ENCODE data around the gene RFWD3.
A peak's percentile ranks its signal among the peaks of the same experiment; 100 is the strongest.
"Not testable (repeated sequence)": the region's sequence is repeated elsewhere in the genome, so short reads cannot be mapped to it uniquely, and the experiment has no call there.

Gene RFWD3, protein sequence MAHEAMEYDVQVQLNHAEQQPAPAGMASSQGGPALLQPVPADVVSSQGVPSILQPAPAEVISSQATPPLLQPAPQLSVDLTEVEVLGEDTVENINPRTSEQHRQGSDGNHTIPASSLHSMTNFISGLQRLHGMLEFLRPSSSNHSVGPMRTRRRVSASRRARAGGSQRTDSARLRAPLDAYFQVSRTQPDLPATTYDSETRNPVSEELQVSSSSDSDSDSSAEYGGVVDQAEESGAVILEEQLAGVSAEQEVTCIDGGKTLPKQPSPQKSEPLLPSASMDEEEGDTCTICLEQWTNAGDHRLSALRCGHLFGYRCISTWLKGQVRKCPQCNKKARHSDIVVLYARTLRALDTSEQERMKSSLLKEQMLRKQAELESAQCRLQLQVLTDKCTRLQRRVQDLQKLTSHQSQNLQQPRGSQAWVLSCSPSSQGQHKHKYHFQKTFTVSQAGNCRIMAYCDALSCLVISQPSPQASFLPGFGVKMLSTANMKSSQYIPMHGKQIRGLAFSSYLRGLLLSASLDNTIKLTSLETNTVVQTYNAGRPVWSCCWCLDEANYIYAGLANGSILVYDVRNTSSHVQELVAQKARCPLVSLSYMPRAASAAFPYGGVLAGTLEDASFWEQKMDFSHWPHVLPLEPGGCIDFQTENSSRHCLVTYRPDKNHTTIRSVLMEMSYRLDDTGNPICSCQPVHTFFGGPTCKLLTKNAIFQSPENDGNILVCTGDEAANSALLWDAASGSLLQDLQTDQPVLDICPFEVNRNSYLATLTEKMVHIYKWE

DNA sequence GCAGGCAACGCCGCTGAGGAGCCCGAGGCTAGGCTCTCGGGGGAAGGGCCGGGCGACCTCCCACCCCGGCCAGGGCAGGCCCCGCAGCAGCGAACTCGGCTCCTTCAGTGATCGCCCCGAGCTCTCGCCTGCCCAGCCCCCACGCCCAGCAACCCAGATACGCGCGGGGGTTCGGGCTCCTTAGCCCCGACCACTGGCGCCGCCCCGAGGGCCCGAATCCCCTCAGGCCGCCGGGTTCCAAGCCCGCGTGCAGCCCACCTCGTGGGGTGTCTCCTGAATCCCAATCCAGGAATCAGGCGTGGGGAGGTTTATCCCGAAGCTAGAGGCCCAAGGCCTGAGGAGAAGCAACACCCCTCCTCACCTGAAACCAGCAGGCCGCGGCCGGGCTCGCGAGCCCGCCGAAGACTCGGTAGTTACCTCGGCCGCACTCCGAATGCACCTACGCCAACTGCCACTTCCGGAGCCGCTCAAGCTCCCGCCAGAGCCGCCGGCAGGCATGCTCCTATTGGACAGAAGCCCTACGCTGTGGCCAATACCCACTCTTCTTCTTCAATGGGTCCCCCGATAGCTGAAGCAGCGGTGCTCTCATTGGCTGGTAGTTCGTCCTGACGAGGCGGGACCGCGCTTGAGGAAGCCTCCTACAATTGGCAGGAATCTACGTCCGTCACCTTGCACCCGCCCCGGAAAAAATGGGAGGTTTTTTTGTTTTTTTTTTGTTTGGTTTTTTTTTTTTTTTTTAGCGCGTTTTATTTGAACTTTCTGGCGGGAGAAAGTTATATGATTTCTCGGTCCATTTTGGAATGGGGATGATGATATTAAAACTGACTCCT lies at the start of gene RFWD3:
Gene RFWD3, minus strand, starts transcription at position 453 of the 830 bp plus-strand sequence. CDS start 5,428 bp downstream, outside the sequence.
- DNase-seq: peak; percentile 89

DNA sequence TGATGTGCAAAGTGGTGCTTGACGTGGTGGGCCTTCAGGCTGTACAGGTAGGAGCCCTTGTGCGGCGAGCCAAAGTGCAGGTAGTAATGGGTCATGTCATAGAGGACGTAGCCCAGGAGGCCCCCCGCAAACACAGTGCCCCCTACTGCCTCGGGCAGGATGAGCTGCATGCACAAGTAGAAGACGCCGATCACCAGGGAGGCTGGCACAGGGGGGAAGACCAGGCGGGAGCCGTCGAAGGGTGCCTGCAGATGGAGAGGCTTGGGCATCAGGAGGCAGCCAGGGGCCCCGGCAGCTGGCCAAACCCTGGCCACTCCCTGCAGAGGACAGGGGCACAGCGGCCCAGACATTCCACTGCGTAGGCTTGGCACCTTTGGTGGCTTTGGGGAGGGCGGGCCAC lies 49.7 kb upstream of the RFWD3 start:
- no peak for DNase-seq

DNA sequence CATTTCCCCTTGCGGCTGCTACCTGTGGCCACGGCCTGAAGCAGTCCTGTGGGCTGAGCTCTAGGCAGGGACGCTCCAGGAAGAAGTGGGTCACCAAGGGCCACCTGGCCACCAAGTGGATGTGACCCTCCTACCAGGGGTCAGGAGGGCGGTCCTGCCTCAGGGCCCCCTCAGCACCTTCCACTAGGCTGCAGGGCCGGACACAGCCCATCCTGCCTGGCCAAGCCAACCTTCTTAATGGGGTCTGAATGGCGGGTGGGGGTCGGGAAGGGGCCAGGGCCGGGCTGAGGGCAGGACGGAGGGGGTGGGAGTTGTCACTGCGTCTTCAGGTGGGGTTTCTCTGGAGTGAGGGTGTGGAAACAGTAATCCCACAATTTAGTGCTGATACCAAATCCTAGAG lies 47.2 kb upstream of the RFWD3 start:
- no peak for DNase-seq

DNA sequence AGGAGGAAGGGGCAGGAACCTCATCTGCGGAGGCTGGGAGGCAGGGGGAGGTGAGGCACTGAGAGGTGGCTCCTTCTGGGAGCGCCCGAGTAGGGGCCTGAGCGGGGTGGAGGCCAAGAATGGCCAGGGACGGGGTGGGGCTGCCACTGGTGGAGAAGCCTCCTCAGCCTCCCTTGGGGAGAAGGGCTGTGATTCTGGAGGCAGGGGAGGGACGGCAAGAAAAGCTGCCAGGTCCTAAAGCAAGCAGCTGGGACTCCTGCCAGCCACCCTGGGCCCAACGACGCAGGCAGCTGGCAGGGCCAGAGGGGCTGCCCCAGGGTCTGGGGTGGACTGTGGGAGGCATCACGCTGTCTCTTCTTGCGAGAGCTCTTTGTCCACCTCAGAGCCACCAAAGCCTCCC lies 46.6 kb upstream of the RFWD3 start:
- DNase-seq: no peak

DNA sequence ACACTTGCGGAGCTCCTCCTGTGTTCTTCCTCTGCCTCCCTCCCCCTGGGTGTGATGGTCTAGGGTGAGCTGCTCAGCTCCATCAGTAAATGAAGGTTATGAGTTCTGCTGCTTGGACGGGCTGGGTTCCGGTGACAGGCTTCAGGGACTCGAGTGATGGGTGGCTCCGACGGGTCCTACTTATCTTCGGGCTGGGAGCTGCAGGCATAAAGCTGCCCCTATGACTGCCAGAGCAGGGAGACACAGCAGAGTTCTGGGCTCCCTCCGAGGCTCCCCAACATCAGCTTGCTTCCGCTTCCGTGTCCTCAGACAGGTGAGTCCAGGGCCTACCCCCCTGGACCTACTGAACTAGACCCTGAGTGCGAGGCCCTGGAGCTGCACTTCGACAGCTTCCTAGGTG lies 45.3 kb upstream of the RFWD3 start:
- DNase-seq: no peak

DNA sequence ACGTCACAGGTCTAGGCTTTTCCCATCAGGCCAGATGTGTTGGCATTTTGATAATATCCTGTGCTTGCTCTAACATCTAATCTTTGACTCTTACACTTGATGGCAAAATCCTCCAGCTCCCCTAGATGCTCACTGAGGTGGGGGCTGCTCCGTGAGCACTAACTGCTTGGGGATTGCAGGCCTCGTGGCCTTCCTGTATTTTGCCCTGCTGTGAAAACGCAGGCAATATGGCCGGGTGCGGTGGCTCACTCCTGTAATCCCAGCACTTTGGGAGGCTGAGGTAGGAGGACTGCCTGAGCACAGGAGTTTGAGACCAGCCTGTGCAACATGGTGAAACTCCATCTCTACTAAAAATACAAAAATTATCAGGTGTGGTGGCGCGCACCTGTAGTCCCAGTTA lies 43.7 kb upstream of the RFWD3 start:
- DNase-seq: no peak

DNA sequence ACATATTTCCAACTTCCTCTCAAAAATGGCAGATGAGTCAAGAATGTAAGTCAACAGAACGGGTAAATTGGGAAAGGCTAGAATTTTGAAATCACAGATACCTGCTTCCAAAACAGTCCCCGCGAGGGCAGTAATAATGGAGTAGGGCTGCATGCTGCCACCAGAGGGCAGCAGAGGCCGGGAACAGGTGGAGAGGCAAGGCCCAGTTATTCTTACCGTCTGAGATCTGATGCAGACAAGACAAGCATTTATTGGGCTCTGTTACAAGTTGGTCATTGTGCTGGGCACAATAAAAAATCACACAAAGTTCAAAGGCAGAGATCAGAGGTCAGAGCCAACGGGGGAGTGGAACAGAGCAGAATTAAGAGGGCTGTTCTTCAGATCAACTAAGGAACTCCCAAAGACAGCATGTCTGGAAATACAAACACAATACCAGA lies 42.8 kb upstream of the RFWD3 start:
- DNase-seq: peak; percentile 4

DNA sequence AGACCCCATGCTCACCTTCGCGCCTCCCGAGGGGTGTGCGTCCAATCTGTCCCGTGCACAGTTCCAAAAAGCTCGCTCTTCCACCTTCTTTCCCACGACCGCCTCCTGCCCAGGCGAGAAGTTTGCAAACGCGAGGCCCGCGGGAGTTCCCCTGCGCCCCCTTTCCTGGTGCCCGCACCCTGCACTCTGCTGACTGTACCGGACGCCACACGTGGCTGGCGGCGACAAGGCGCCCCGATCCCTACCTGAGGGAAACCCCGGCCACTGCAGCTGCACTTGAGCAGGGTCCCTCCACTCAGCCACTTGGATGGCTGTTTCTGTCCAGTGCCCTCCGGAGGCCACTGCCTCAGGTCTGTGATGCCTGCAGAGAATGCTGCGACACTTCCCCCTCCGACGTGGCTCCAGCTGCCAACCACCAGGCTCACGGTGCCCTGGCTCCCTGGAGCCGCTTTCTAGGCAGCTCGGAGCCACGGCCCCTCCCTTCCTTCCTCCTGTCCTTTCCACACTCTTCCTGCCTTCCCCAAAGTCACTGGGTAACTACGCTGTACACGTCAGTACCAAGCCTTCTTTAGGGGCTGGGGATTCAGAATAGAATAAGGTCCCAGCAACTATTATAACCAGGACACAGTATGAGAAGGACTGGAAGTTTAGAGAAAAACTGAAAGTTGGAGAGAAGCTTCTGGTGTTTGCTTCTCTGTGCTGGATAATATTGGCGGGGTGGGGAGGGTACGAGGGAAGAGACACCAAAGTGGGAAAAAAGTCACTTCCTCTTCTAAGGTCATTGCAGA lies 34.0 kb upstream of the RFWD3 start, which contains the start of gene MLKL:
Gene MLKL, minus strand, starts transcription at position 425 of the 788 bp plus-strand sequence. CDS start 5,105 bp downstream, outside the sequence.
- DNase-seq: no peak

DNA sequence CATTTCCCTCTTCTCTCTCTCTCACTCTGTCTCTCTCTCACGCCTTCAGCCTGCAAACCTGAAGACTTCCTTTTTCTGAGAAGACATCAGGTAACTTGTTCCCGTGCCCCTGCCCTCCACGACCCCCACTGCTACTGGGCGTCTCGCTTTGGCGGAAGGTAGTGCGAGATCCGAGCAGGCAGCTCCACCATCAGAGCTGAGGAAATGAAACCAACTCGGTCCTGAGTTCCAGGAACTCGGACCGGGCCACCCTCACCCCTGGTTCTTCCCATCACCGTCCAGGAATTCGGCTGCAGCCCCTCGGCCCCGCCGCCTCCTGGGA lies 33.4 kb upstream of the RFWD3 start:
- DNase-seq: no peak

DNA sequence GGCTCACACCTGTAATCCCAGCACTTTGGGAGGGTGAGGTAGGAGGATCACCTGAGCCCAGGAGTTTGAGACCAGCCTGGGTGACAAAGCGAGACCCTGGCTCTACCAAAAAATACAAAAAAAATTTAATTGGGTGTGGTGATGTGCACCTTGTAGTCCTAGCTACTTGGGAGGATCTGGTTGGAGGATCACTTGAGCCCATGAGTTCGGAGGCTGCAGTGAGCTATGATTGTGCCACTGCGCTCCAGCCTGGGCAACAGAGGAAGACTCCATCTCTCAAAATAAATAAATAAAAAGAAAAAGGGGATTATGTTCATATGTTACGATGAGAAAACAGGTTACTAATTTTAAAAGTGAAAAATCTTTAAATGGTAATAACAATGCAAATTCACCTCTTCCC lies 33.0 kb upstream of the RFWD3 start:
- DNase-seq: no peak

DNA sequence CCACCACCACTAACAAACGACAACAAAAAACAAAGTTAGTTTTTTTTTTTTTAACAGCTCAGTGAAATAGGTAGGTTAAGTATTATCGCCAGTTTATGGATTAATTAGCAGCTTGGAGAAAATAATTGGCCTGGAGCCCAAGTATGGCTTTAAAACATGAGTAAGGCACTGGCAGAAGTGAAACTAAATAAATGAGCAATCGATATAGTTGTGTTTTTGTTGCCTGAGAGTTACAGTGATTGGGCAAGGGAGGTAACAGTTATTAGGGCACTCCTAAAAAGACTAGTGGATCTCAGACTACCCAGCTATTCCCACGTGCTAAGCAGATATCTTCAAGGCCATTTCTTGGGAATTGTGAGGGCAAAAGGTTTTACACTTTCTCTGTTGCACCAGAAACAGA lies 31.5 kb upstream of the RFWD3 start:
- no peak for DNase-seq

DNA sequence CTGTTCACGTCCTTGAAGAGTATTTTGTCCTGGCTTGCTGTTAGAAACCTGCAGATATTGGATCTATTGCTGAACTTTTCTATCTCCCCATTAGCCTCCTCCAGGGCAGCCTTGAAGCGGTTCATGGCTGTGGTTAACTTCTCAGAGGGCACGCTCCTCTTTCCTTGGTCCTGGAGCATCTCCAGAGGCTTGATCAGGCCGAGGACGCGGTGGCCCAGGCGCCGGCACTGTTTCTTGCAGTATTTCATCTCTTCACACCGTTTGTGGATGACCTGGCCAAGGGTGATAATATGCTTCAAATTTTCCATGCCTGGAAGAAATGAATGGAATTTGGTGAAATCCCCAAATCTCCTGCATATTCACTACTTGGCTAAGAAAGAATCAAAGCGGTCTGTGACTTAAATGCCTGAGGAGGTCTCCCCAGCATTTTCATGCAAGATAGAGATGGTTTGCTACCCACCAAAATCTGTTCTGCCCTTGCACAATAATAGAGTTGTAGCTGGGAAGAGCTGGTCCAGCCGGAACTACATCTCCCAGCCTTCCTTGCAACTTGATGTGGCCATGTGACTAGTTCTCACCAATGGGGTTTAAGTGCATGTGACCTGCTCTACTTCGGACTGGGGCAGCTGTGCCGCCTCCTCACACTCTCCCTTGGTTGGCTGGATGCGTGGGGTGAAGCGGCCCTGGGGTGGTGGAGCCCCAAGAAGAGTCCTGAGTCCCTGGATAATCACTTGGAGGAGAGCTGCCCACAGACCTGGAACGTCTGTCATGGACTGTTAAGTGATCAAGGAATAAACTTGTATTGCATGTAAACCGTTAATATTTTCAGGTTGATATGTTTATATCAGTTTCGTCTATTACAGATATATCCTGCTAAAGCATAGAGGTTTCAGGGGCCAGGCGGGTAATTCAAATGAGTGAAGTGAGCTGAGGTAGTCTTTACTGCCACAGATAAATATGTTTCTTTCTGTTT lies 29.1 kb upstream of the RFWD3 start:
- peak; percentile 8 for DNase-seq

DNA sequence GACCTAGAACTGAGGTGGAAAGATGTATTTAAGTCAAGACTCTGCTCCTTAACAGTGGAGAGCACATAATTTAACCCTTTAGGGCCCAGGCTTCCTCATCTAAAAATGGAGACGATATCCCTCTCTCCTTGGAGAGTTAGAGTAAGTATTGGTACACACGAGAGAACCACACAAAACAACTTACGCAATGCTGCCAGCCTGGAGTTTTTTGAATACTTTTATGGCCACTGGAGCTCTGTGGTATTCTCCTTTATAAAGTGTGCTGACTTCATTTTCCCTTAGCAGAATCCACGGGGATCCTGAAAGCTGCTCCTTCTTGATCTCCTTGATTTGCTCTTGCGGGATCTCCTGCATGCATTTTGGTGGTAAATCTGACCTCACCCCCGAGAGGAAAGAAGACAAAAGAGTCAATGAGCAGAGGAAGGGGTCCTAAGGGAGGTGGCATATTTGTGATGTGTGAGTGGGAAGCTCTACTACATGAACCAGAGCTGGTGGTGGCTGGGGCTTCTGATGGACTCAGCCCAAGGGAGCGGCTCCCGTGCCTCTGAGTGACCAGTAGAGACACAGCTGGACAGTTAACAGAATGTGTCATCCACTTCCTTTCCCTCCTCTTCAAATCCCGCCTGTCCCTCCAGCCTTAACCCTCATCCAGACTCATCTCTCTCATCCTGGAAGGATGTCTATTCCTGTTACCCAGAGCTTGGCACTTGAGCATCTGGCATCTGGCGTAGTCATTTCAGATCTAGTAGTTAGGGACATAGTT lies 24.6 kb upstream of the RFWD3 start:
- DNase-seq: no peak

DNA sequence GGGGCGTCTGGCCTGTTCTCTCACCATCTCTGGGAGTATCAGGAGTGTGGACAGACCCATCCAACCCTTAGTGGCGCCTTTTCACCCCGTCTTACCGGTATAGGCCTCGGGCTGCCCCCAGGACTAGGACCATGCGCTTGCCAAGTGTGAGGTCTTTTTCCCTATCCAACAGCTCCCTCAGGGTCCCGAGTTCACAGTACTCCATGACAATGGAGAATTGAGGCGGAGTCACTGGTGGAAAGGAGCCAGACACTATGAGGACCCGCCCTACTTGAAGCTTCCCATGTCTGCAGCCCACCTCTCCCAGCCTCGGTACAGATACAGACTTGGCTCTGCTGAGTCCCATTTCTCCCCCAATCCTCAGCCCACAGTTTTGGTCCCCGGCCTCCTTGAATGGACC lies 15.9 kb upstream of the RFWD3 start:
- DNase-seq: no peak

DNA sequence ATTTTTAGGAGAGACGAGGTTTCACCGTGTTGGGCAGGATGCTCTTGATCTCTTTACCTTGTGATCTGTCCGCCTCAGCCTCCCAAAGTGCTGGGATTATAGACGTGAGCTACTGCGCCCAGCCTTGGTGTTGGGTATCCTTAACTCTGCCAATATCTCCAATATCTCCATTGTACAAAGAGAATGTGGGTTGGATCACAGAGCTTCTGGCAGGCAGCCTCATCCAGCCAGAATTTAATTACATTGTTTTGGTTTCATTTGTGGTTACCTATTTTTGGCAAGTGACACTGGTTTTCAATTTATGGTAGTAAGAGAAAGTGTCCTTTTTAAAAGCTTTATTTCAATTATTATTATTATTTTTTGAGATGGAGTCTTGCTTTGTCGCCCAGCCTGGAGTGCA lies 14.0 kb upstream of the RFWD3 start:
- DNase-seq: no peak

DNA sequence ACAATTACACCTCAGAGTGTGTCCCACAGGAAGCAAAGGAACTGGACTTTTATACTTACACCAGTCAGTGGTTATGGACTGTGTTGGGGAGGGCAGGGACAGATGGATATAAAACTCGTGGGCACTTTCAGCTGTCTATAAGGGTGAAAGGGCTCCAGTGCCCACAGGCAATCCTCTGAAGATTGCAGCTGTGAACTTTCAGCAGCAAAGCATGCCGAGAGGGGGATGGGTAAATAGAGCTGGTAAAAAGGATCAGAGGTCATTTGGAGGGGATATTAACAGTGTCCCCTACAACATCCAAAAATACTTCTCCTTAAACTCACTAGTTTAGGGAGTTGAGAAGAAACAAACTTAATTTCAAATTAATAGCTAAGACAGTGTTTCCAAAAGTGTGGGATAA lies 13.3 kb upstream of the RFWD3 start:
- no peak for DNase-seq

DNA sequence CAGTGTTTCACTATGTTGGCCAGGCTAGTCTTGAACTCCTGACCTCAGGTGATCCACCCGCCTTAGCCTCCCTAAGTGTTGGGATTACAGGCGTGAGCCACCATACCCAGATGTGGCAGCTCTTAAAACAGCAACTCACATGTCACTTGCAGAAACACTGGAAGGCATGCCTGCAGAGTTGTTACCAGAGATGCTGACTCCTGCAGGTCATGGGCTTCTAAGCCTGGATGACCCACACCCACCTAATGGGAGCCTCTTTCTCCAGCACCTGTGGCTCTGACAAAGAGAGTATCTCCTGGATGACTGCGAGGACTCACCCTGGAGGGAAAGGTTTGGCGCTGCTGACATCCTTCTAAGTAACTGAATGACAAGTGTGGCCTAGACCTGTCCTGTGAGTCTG lies 11.2 kb upstream of the RFWD3 start:
- no peak for DNase-seq

DNA sequence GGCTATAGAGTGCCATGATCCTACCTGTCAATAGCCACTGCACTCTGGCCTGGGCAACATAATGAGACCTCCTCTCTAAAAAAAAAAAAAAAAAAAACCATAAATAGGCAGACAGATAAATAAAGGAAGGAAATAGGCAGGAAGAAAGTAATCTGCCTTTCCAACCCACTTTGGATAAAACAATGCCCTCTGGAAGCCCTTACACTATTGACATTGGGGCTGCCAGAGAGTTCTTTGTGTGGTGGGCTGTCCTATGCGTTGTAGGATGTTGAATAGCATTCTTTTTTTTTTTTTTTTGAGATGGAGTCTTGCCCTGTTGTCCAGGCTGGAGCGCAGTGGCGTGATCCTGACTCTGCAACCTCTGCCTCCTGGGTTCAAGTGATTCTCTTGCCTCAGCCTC lies 7.2 kb upstream of the RFWD3 start:
- DNase-seq: no peak

DNA sequence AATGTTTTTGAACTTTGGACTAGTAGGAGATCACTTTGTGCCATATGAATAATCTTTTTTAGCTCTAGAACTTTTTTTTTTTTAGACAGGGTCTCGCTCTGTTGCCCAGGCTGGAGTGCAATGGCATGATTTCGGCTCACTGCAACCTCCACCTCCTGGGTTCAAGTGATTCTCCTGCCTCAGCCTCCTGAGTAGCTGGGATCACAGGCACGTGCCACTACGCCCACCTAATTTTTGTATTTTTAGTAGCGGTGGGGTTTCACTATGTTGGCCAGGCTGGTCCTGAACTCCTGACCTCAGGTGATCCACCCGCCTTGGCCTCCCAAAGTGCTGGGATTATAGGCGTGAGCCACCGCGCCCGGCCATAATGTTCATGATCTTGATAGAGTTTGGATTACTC lies 2.2 kb upstream of the RFWD3 start:
- DNase-seq: not testable (repeated sequence)

DNA sequence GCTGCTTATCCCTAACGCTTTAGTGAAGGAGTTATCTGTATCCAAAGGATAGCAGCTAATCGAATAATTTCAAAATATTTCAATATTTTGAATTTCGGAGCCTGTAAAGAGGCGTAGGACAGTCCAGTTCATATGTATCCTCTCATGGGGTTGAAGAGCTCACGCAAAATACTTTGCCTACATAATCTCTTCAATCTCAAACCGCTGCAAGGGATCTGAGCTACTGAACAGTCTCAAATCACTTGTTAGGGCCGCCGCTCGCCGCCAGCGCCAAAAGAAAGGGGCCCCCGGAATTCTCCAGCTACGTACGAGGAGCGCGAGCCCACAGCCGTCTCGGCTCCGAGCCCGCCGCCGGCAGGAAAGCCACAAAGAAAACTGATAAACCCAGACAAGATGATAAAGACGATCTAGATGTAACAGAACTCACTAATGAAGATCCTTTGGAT lies 601 bp upstream of the RFWD3 start:
- DNase-seq: no peak

Data from NCI-H2081 treated with DMSO at 0.1 percent for 48 hours (cell line).